HG03354 (cell line): ENCODE results near the gene CBX8.

Experiments
- ATAC-seq: cut with Tn5 transposase; IDR thresholded peaks from one replicate; pipeline ENCODE4 v1.9.1; 2021; ENCODE audit warnings: mild to moderate bottlenecking; ENCODE audit not compliant: unreplicated experiment, poor library complexity, severe bottlenecking

Gene CBX8

DNA sequence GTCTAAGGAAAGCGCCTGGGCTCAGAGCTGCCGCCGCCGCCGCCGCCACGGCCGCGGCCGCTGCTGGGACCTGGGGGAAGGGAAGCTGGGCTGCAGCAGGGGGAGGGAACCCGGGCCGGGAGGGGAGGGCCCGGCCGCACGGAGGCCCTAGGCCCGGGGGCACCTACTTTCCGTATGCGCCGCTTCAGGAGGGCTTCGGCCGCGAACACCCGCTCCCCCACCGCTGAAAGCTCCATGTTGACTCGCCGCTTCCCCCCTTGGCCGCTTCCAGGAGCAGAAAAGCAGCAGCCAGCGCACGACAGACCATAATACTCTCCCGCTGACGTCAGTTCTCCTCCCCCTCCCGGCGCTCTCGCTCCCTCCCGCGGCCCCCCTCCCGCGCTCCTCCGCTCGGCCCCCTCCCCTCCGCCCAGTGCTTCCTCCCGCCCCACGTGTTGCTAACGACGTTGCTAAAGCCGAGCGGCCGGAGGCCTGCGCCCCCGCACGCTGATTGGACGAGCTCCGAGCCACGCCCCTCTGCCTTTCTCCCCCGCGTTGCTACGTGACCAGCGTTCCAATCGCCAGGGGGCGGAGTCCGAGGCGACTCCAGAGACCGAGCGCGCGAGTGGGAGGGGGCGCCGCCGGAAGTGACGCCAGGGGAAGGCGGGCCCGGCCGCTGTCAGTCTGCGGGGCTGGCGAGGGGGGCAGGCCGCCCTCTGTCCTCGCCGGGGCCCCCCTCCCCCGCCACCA lies at the start of gene CBX8:
Gene CBX8 (minus strand): TSS at position 315 of the 729 bp plus-strand sequence. CDS start 79 bp downstream, at position 236.
- peak; percentile 92 for ATAC-seq

DNA sequence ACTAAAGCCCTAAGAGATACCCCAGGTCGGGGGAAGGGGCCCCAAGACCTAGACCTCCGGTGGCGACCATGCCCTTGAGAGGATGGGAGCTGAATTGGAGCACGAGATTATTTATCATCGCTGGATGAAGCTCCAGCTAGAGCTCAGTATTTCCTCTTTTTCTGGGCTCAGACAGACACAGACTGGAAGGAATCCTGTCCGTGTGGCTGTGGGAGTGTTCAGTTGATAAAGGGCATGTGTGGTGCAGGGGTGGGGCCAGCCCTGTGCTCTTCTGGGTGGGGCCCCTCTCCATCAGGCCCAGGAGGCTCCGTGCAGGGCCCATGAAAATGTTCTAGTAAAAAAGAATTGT lies 48.7 kb upstream of the CBX8 start:
- no peak for ATAC-seq

DNA sequence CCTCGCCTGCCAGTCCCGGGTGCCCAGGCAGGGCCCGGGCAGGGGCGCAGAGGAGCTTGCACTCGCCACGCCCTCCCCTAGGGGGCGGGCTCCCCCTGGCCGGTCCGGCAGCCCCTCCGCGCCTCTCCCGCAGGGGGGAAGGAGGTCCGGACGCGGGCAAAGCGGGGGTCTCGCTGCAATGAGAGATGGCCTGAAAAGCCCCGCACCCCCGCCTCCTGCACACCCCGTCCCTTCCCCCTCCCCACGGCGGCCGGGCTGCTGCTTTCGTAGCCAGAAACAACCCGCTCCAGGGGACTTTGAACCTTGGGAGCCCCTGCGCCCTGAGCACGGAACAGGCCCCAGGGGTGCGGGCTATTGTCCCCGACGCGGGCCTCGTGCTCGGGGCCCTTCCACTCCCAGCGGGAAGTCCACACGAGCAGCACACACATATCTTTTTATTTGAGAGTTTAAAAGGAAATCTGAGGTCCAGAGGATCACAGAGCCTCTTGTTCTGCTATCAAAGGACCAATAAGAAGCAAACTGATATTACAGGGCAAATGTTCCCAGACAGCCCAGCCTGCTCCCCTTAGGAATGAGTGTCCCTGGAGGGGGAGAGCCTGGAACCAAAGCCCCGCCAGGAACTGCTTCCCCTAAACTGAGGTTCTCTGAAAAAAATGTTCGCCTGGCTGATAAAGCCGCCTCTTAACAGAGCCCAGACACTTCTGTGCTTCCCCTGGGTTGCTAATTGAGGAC lies 48.2 kb upstream of the CBX8 start:
- no peak for ATAC-seq

DNA sequence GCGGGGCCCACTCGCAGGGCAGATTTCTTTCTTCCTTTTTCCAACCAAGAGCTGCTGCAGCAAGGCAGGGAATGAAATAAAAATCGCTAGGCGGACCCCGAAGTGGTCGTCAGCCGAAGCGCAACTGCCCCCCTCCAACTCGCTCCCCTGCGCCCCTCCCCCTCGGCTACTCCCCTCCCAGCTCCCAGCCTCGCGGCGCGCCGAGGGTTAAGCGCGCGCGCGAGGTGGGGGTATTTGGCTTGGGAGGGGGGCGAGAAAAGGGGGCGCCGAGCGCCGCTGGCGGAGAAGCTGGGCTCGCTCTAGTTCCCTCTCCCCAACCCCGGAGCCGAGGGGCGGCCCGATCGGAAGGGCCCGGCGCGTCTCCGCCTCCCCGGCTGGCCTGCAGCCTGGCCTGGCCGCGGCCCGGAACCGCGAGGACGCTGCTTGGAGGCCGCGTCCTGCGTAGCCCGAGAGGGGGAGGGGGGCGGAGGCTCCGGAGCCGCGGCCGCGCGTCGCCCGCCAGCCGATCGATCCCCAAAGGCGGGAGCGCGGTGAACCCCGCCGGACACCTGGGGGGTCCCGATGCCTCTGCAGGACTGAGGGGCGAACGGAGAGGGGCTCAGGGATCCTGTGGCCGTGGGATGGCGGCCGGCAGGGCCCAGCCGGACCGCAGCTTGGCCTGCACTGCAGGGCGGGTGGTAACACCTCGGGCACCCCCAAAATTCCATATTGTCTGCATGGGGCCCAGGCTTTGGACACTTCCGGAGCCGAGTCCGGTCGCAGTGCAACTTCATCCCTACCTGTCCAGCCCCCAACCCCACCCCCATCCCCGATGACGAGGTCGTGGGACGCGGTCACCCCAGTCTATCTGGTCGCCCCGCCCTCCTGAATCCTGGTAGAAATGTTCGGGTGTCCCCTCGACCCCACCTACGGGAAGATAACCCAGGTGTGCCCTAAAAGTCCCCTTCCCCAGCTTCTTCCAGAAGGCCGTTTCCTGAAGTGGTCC lies 47.2 kb upstream of the CBX8 start:
- no peak for ATAC-seq

DNA sequence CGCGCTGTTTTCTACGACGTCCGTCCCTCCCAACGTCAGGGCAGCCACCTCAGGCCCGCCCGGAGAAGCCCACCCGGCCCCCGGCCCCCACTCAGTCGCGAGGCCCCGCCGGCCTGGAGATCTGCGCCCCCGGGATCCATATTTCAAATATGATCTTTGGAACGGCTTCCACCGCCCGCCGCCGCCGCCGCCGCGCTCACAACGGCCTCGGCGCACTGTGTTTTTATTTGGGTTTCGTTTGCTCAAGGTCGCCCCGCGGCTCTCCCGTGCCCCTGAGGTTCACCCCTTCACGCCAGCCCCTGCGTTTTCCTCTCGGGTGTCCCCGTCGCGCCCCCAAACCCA lies 46.6 kb upstream of the CBX8 start:
- ATAC-seq, result no peak

DNA sequence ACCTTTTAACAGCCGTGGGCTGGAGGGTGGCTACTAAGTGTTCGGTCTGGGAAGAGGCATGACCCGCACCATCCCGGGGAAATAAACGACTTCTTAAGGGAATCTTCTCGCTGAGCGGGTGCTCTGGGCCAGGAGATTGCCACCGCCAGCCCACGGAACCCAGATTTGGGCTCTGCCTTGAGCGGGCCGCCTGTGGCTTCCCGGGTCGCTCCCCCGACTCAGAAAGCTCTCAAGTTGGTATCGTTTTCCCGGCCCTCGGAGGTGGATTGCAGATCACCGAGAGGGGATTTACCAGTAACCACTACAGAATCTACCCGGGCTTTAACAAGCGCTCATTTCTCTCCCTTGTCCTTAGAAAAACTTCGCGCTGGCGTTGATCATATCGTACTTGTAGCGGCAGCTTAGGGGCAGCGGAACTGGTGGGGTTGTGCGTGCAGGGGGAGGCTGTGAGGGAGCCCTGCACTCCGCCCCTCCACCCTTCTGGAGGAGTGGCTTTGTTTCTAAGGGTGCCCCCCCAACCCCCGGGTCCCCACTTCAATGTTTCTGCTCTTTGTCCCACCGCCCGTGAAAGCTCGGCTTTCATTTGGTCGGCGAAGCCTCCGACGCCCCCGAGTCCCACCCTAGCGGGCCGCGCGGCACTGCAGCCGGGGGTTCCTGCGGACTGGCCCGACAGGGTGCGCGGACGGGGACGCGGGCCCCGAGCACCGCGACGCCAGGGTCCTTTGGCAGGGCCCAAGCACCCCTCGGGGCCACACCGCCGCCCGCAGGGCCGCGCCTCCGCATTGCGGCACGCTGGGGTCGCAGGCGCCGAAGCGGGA lies 46.0 kb upstream of the CBX8 start:
- no peak for ATAC-seq

DNA sequence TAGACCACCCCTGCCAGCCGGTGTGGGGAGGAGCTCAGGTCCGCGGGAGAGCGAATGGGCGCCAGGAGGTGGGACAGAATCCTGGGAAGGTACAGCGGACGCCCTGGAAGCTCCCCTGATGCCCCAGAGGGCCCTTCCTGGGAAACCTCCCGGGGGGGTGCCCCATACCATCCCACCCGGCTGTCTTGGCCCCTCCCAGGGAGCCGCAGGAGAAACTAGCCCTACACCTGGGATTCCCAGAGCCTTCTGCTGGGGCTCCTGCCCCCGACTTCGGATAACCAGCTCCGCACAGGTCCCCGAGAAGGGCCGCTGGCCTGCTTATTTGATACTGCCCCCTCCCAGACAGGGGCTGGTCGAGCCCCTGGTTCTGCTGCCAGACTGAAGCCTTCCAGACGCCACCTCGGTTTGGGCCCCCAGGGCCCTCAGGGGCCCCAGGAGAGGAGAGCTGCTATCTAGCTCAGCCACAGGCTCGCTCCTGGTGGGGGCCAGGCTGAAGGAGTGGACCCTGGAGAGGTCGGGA lies 45.3 kb upstream of the CBX8 start:
- no peak for ATAC-seq

DNA sequence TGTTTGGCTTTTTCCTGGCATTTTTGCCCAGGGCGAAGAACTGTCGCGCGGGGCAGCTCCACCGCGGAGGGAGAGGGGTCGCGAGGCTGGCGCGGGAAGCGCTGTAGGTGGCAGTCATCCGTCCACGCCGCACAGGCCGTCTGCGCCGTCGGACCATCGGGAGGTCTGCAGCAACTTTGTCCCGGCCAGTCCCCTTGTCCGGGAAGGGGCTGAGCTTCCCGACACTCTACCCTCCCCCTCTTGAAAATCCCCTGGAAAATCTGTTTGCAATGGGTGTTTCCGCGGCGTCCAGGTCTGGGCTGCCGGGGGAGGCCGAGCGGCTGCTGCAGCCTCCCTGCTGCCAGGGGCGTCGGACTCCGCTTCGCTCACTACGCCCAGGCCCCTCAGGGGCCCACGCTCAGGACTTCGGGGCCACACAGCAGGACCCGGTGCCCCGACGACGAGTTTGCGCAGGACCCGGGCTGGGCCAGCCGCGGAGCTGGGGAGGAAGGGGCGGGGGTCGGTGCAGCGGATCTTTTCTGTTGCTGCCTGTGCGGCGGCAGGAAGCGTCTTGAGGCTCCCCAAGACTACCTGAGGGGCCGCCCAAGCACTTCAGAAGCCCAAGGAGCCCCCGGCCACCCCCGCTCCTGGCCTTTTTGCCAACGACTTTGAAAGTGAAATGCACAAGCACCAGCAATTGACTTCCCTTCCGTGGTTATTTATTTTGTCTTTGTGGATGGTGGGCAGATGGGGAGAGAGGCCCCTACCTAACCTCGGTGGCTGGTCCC lies 44.7 kb upstream of the CBX8 start:
- no peak for ATAC-seq

DNA sequence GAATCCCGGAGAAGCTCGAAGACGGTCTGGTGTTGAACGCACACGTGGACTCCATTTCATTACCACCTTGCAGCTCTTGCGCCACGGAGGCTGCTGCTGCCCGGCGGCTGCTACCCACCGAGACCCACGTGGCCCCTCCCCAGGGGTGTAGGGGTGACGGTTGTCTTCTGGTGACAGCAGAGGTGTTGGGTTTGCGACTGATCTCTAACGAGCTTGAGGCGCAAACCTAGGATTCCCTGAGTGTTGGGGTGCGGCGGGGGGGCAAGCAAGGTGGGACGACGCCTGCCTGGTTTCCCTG lies 44.1 kb upstream of the CBX8 start:
- ATAC-seq, result no peak

DNA sequence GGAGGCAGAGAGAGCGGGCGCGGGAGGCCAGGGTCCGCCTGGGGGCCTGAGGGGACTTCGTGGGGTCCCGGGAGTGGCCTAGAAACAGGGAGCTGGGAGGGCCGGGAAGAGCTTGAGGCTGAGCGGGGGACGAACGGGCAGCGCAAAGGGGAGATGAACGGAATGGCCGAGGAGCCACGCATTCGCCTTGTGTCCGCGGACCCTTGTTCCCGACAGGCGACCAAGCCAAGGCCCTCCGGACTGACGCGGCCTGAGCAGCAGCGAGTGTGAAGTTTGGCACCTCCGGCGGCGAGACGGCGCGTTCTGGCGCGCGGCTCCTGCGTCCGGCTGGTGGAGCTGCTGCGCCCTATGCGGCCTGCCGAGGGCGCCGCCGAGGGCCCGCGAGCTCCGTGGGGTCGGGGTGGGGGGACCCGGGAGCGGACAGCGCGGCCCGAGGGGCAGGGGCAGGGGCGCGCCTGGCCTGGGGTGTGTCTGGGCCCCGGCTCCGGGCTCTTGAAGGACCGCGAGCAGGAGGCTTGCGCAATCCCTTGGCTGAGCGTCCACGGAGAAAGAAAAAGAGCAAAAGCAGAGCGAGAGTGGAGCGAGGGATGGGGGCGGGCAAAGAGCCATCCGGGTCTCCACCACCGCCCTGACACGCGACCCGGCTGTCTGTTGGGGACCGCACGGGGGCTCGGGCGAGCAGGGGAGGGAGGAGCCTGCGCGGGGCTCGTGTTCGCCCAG lies 43.6 kb upstream of the CBX8 start:
- no peak for ATAC-seq

DNA sequence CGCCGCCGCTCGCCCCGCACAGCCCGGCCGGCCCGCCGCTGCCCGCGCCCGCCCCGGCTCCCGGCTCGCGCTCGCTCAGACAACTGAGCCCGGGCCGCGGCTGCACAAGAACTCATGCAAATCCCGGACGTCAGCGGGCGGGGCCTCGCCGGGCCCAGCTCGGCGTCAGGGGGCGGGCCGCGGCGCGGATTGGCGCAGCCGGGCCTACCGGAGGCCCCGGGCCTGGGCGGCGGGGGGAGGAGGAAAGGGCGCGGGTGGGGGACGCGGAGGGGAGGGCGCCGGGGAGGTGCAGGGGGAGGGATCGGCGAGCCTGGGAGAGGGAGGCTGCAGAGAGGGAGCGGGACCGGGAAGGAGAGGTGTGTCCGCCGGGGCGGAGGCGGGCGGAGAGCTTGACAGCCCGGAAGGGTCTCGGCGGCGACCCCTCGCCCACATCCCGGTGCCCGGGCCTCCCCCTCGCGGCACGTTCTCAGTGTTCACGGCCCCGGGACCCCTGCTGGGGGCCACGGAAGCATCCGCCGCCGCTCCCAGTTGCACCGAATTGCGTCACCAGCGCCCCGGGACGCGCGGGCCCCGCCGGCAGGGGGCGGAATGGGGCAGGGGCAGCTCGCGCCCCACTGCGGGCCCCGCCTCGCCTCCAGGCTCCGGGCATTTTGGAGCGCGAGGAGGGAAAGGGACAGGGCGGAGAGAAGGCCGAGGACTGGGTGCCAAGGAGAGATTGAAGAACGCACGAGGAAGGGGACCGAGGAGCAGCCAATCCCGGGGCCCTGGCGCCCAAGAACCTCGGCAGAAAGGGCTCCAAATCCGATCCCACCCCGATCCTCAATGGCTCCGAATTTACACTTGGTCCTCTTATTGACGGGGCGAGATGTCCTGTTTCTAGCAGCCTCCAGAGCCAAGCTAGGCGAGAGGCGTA lies 42.7 kb upstream of the CBX8 start, which contains the start of gene CBX4:
Gene CBX4 (minus strand): TSS at position 85 of the 913 bp plus-strand sequence. CDS start 189 bp downstream, outside the sequence.
- ATAC-seq, result peak; percentile 57

DNA sequence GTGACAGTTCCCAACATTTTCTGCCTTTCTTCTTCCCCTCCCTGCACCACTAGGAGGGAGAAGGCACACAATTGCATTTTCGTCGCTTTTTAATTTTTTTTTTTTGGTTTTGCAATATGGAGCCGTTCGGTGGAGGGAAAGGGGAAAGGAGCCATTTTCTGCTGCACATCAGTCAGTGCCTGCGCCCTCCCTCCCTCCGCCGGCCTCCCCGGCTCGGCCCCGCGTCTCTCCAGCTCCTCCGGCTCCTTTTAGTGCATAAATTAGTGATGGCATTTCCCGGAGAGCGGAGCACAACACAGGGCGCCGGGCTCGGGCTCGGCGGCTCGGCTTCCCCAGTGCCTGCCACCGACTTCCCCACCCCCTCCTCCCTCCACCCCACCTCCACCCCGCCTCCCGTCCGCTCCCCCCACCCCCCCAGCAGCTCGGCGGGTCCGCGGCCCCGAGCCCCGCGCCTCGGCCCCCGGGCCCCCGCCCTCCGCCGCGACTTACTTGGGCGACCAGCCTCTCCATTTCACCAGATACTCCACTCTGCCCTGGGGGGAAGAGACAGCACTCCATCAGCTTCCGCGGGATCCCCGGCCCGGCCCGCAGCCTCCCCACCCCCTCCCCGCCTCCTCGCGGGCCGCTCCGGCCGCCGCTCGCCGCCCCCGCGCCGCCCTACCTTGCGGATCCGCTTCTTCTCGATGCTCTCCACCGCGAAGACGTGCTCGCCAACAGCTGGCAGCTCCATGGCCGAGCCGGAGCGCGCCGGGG lies 41.8 kb upstream of the CBX8 start:
- peak; percentile 22 for ATAC-seq

DNA sequence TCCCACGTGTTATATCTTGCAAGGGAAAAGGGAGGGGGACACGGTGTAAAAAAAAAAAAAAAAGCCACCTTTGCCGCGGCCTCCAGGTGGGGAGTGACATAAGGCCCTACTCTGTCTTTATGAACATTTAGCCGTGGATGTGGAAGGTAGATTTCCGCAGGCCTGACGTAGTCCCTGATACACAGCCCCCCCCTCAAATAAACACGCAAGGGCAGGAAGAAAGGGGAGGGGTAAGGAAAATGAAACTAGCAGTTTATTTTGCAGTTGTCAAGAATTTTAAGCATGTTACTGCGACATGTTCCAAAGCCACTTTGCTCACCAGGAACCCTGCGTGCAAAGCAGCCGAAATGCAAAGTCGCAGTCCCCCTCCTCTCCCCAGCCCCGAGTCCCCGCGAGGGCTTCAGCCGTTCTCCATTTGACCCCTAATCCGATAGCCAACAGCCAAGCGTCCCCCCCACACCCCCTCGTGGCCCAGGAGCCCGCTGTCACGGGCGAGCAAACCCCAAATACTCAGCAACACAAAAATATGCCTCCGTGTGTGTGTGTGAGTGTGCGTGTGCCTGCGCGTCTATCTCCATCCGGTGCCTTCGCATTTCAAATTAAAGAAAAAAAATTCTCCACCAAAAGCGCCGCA lies 41.1 kb upstream of the CBX8 start:
- no peak for ATAC-seq

DNA sequence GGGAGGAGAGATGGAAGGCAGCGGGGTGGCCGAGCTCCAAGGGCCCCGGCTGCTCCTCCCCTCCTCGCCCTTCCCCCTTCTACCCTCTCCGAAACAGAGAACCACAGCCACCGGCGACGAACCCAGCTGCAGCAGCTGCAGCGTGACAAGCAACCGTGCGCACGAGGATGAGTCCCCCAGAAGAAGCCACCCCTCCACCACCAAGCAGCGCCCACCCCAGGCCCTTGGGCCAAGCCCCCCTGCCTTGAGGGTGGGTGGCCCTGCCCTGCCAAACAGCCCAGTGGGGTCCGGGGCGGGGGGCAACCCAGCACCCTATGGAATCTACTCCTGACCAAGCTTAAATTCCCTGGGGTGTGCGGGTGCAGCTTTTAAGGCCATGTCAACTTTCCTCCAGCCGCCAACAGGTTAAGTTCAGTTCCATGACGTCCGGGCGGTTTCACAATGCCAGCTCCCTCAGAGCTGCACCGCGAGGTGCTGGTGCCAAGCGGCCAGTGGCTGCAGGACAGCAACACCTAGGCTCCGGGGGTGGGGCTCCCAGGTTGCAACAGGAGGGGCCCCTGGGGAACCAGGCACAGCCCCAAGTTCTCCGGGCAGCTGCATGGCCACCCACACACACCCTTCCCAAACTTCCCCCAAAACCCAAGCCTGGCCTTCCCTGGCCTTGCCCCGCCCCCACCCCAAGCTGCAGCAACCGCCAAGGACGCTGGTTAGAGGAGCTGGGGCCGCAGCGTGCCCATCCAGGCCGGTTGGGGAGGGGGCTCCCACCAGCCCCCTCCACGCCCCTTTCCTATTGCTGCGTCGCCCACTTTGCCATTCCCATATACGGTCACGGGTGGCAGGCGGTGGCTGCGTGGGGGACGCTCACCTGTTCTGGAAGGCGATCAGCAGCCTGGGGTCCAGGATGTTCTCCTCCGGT lies 40.4 kb upstream of the CBX8 start:
- ATAC-seq, result peak; percentile 46

DNA sequence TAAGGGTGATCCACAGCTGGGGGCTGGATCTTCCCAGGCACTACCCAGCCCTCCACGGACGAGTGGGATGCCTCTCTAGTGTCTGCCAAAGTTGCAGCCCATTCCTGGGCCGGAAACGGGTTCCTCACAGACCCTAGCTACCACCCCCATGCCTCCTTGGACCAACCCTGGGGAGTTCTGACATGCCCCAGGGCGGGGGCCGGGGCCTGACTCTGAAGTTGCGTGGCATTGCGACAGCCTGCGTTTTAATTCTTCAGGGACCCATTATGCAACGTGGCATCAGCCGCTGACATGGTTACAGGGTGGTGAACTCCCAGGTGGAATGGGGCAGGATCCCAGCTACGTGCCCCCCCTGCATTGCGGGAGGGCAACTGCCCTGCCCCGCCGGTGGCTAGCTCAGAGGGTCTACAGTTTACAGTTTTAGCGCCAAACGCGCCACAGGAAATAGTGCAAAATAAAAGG lies 39.7 kb upstream of the CBX8 start:
- ATAC-seq, result no peak
